ENCODE measurements around the gene CDKN2D. TPM values are rescaled to one million over a fixed set of nuclear protein-coding genes. Genes with fewer than 3 reads are reported as not detected.

The CDKN2D gene
- total and polyA plus RNA-seq, 2 of the 13 experiments (the other 11 are each of a cell fraction or from before 2014, with no cell fraction given): 5.4 to 8.6 TPM

GRCh38 chr19:10602330-10603083, 33.7 kb upstream of the CDKN2D start (continued):
- TF ChIP-seq E2F2 (CRISPR knock-in tag; IDR thresholded peaks at IDR 0.05; ENCODE audit: borderline replicate concordance) (0 out of 2 replicates have a peak, but pooled peaks have one; percentile 27), RBM39 (IDR thresholded peaks at IDR 0.05; ENCODE audit: low read depth, low read length, poor library complexity, severe bottlenecking) (peak; percentile 48), THAP11 (CRISPR knock-in tag; IDR thresholded peaks at IDR 0.05) (no peak), TBX2 (CRISPR knock-in tag; IDR thresholded peaks at IDR 0.05; ENCODE audit: borderline replicate concordance) (peak; percentile 33; the same call in 1 of the 2 replicates), HMGA1 (CRISPR knock-in tag; conservative IDR thresholded peaks at IDR 0.05) (no peak), NFYB (CRISPR knock-in tag; IDR thresholded peaks at IDR 0.05) (0 out of 2 replicates have a peak, but pooled peaks have one; percentile 15), ZNF512B (CRISPR knock-in tag; IDR thresholded peaks at IDR 0.05; ENCODE audit: borderline replicate concordance) (no peak), ZNF441 (CRISPR knock-in tag; IDR thresholded peaks at IDR 0.05; ENCODE audit: borderline replicate concordance) (peak; percentile 49; the same call in 1 of the 2 replicates), YY1 (IDR thresholded peaks at IDR 0.05; ENCODE audit: insufficient read depth, insufficient replicate concordance, low read depth, low read length) (peak; percentile 23), MTF2 (CRISPR knock-in tag; IDR thresholded peaks at IDR 0.05; ENCODE audit: borderline replicate concordance) (peak; percentile 68; the same call in 1 of the 2 replicates), ZNF235 (CRISPR knock-in tag; IDR thresholded peaks at IDR 0.05; ENCODE audit: borderline replicate concordance) (0 out of 2 replicates have a peak, but pooled peaks have one; percentile 35), ZNF788 (CRISPR knock-in tag; IDR thresholded peaks at IDR 0.05; ENCODE audit: borderline replicate concordance) (peak; percentile 35; the same call in 1 of the 2 replicates), POLR2A (IDR thresholded peaks at IDR 0.05; ENCODE audit: insufficient read depth in 1 of 2, low read depth in 2 of 2, low read length in 2 of 2) (peak in 1 of 2 experiments; percentile 69; a peak in 2 of 4 replicates), HNRNPK (IDR thresholded peaks at IDR 0.05; ENCODE audit: low read depth, low read length, poor library complexity, severe bottlenecking) (peak; percentile 54), ZNF850 (CRISPR knock-in tag; conservative IDR thresholded peaks at IDR 0.05) (0 out of 2 replicates have a peak, but pooled peaks have one; percentile 59), ZSCAN30 (CRISPR knock-in tag; IDR thresholded peaks at IDR 0.05) (no peak), NFYC (CRISPR knock-in tag; IDR thresholded peaks at IDR 0.05) (0 out of 2 replicates have a peak, but pooled peaks have one; percentile 13), ZNF142 (CRISPR knock-in tag; IDR thresholded peaks at IDR 0.05) (0 out of 2 replicates have a peak, but pooled peaks have one; percentile 53)

Measured in HepG2 (cell line).